K562 (cell line): Measurements from ENCODE around the gene ACAA2. TPM values are rescaled to one million over a fixed set of nuclear protein-coding genes. Genes with fewer than 3 reads are reported as not detected.
"Not testable (repeated sequence)": the region's sequence is repeated elsewhere in the genome, so short reads cannot be mapped to it uniquely, and the experiment has no call there.

Experiments used
- ATAC-seq: fragments of 200-7000 bp; cut with Tn5 transposase; 3 replicates; pipeline ENCODE4 v1.9.1; 2020; ENCODE audit warnings: moderate library complexity
- BruUV-seq: library from RNA; stranded (reverse); fragments of 400-500 nt; replicated peaks from 2 replicates; lab custom pipeline; 2021; lab: Mats Ljungman, UMichigan
- CTCF ChIA-PET: fragments of 300-600 bp; formaldehyde crosslinking; extraction: SDS; loops from one replicate; lab custom pipeline; 2021; ENCODE audit warnings: low intra/inter-chr PET ratio; lab: Yijun Ruan, JAX
- POLR2A ChIA-PET: fragments of 300-600, 350-650 bp; sonication (Branson Sonifier 250); formaldehyde crosslinking; extraction: SDS; loops from one replicate; lab custom pipeline; 2021; ENCODE audit warnings: antibody characterized with exemption, inconsistent platforms; lab: Yijun Ruan, JAX
- DNase-seq, 4 experiments: peaks; one replicate each; pipeline versions ENCODE4 v3.0.0 to v3.0.0-alpha.2; 2011 to 2018; ENCODE audit warnings: low spot score in 3 of 4, mixed read lengths in 3 of 4; ENCODE audit errors: extremely low read depth in 1 of 4
- FAIRE-seq: peaks from 2 replicates; lab custom pipeline; 2011; peaks lifted over from hg19 to GRCh38; lab: Jason Lieb, UNC
- H2AFZ ChIP-seq: 2 replicates; pipeline ENCODE4 v1.6.0; 2011; ENCODE audit warnings: low read depth, low read length, control low read depth, inconsistent platforms
- H3K27ac ChIP-seq: fragments of 200-600 bp; 3 replicates; pipeline ENCODE4 v1.8.0; 2011; ENCODE audit warnings: low read depth, mild to moderate bottlenecking, control low read depth, inconsistent platforms, low read length, moderate library complexity, mixed read lengths; ENCODE audit errors: extremely low read depth
- H3K27me3 ChIP-seq, 2 experiments: fragments of 300-600 bp in 1 of 2; 2 replicates in 1 of 2; 3 replicates in 1 of 2; pipeline versions ENCODE4 v1.6.0 to v1.8.0; 2011; ENCODE audit warnings: inconsistent platforms in 2 of 2, low read length in 2 of 2, mild to moderate bottlenecking in 1 of 2, mixed read lengths in 1 of 2, moderate library complexity in 1 of 2; ENCODE audit not compliant: control insufficient read depth in 2 of 2, insufficient read depth in 2 of 2
- H3K36me3 ChIP-seq: fragments of 300-600 bp; 3 replicates; pipeline ENCODE4 v1.8.0; 2011; ENCODE audit warnings: mild to moderate bottlenecking, low read length, inconsistent platforms; ENCODE audit not compliant: control insufficient read depth, insufficient read depth
- H3K4me1 ChIP-seq, 2 experiments: fragments of 200-600 bp in 1 of 2; replicated peaks in 1 of 2; 2 replicates in 1 of 2; 3 replicates in 1 of 2; pipeline versions ENCODE4 v1.5.1 to v1.8.0; 2011; ENCODE audit warnings: inconsistent platforms in 2 of 2, low read length in 2 of 2, mild to moderate bottlenecking in 1 of 2, mixed read lengths in 1 of 2, moderate library complexity in 1 of 2; ENCODE audit not compliant: control insufficient read depth in 2 of 2, insufficient read depth in 2 of 2
- H3K4me2 ChIP-seq: 2 replicates; pipeline ENCODE4 v1.6.1; 2011; ENCODE audit warnings: low read length, control low read depth, inconsistent platforms, mixed read lengths; ENCODE audit not compliant: insufficient read depth
- H3K4me3 ChIP-seq: fragments of 200-600 bp; sonication (generic), shearing (Covaris generic); 2 replicates; pipeline ENCODE4 v1.5.1; 2016; ENCODE audit warnings: control low read depth, inconsistent platforms
- H3K79me2 ChIP-seq: fragments of 200-600 bp; 3 replicates; pipeline ENCODE4 v1.8.0; 2011; ENCODE audit warnings: low read length, inconsistent platforms; ENCODE audit not compliant: control insufficient read depth, insufficient read depth
- H3K9ac ChIP-seq, 2 experiments: 2 replicates each; pipeline versions ENCODE4 v1.6.0 to v1.6.1; 2011; ENCODE audit warnings: low read depth in 2 of 2, low read length in 2 of 2, control low read depth in 1 of 2, inconsistent platforms in 1 of 2, mild to moderate bottlenecking in 1 of 2, mixed read lengths in 1 of 2; ENCODE audit not compliant: insufficient read depth in 1 of 2
- H3K9me1 ChIP-seq: one replicate; pipeline ENCODE4 v1.6.0; 2011; ENCODE audit warnings: inconsistent platforms, mild to moderate bottlenecking, low read length, moderate library complexity; ENCODE audit not compliant: control insufficient read depth, insufficient read depth
- H3K9me3 ChIP-seq: replicated peaks from 2 replicates; pipeline ENCODE4 v1.5.1; 2011; ENCODE audit warnings: low read depth, low read length, inconsistent platforms; ENCODE audit not compliant: control insufficient read depth, insufficient read depth
- H4K20me1 ChIP-seq: replicated peaks from 2 replicates; pipeline ENCODE4 v1.6.1; 2011; ENCODE audit warnings: low read length, inconsistent platforms, mixed read lengths; ENCODE audit not compliant: control insufficient read depth, insufficient read depth
- ARID4B ChIP-seq: sonication (generic); formaldehyde crosslinking; IDR thresholded peaks from 2 replicates; pipeline ENCODE4 v1.8.0; 2022; ENCODE audit warnings: mild to moderate bottlenecking, missing genetic modification reagents
- EGR1 ChIP-seq: fragments of 450-650 bp; conservative IDR thresholded peaks from 2 replicates; pipeline ENCODE4 v1.6.1; 2017; ENCODE audit warnings: mild to moderate bottlenecking
- HMGN3 ChIP-seq: IDR thresholded peaks from 2 replicates; pipeline ENCODE4 v1.6.1; 2011; ENCODE audit warnings: borderline replicate concordance, low read depth, mild to moderate bottlenecking, mixed read lengths, low read length; ENCODE audit not compliant: insufficient read length; ENCODE audit errors: extremely low read depth
- WGBS: fragments of 100-300 bp; shearing (Covaris generic); methylation state at CpG from one replicate; pipeline ENCODE4 v1.1.6; 2016; ENCODE audit warnings: low coverage, mixed read lengths; ENCODE audit not compliant: insufficient coverage; ENCODE audit errors: missing lambda C conversion rate; 5-methylcytosine and 5-hydroxymethylcytosine counted together
- in situ Hi-C: fragments of 300-500 bp; cut with MboI; formaldehyde crosslinking; loops from 4 replicates; pipeline ENCODE4 v1.15.0; 2018; ENCODE audit warnings: inconsistent platforms, mixed read lengths
- intact Hi-C: fragments of 100-400 bp; cut with micrococcal nuclease; formaldehyde crosslinking; loops from 2 replicates; pipeline ENCODE4 v1.14.2; 2022
- polyA plus RNA-seq, 8 experiments: library from polyadenylated mRNA; depleted of rRNA in 4 of 8; stranded (reverse) in 5 of 8; unstranded in 3 of 8; fragments of >200 nt; fragmentation: Nextera tagmentation in 2 of 8; fragmentation: Illumina TruSeq in 1 of 8; extraction: Ambion mirVana in 2 of 8; extraction: Trizol in 1 of 8; gene quantifications; 2 replicates each; pipeline versions ENCODE4 v1.2.1 to v1.2.3, GENCODE V29; 2011 to 2014; ENCODE audit warnings: inconsistent platforms in 1 of 8, missing spikeins in 1 of 8
- total RNA-seq, 7 experiments: library from RNA; depleted of rRNA in 6 of 7; stranded (reverse); fragments of >200 nt in 6 of 7; fragmentation: Illumina TruSeq in 2 of 7; extraction: Trizol in 2 of 7; gene quantifications; 2 replicates each; pipeline versions ENCODE4 v1.2.1 to v1.2.3, GENCODE V29; 2011 to 2021; ENCODE audit warnings: low replicate concordance in 1 of 7

Gene ACAA2
- total and polyA plus RNA-seq, 9 of the 15 experiments (the other 6 are each of a cell fraction or from before 2014, with no cell fraction given): 13.2 to 31.5 (median 21.7) TPM

GRCh38 chr18:49789560-49790134, 23.7 kb downstream of the ACAA2 start:
- intact Hi-C loops, CTCF ChIA-PET: not testable (repeated sequence)

GRCh38 chr18:49788327-49788898, 24.9 kb downstream of the ACAA2 start:
- Histone ChIP-seq H3K9ac (no peak overlapping the region), H3K4me1 (peaks cover 0 to 4% of the 10 kb centered on the region in 2 experiments; a peak in 2 of 5 replicates), H3K4me2 (peak overlapping the region; percentile 27; the same call in 1 of the 2 replicates), H3K9me3 (no peaks in the 10 kb centered on the region), H3K27ac (peak overlapping the region; percentile 13; the same call in 1 of the 3 replicates), H2AFZ (peak overlapping the region; percentile 59; the same call in 1 of the 2 replicates), H3K36me3 (peaks cover 10% of the 10 kb centered on the region; the same call in 2 of the 3 replicates), H3K9me1 (no peaks in the 10 kb centered on the region), H3K27me3 (no peaks in the 10 kb centered on the region), H3K4me3 (no peak overlapping the region), H3K79me2 (no peaks in the 10 kb centered on the region), H4K20me1 (no peaks in the 10 kb centered on the region)
- CTCF ChIA-PET: no interaction called here
- TF ChIP-seq HMGN3: no peak
- TF ChIP-seq ARID4B (CRISPR knock-in tag): no peak
- ATAC-seq: peak; percentile 38; the same call in 1 of the 3 replicates
- 30% methylated on average over 5 of the region's 5 CpGs for WGBS
- POLR2A ChIA-PET: interaction anchor here (0.6 to 1.3 kb wide), 2 partner anchors 11 to 16 kb away, joined by 3 to 5 read pairs; no protein-coding TSS in a partner anchor
- in situ Hi-C loops (no loop called here), intact Hi-C loops (no loop called here)
- FAIRE-seq: peak; percentile 19
- no TSS peak for BruUV-seq
- DNase-seq: no peak

More at GRCh38 chr18:49789560-49790134, 23.7 kb downstream of the ACAA2 start:
- H3K27ac ChIP-seq, FAIRE-seq, POLR2A ChIA-PET, H3K9me3 ChIP-seq, H3K4me2 ChIP-seq, BruUV-seq, DNase-seq, ATAC-seq, H3K27me3 ChIP-seq, H3K4me1 ChIP-seq, H3K4me3 ChIP-seq, H2AFZ ChIP-seq, H4K20me1 ChIP-seq, in situ Hi-C loops, H3K79me2 ChIP-seq, H3K9ac ChIP-seq, H3K9me1 ChIP-seq: not testable (repeated sequence)
- TF ChIP-seq EGR1: peak; percentile 24; the same call in 1 of the 2 replicates
- WGBS: 85% methylated on average over 2 of the region's 8 CpGs
- peaks cover 13% of the 10 kb centered on the region; the same call in 2 of the 3 replicates for H3K36me3 ChIP-seq
